ENCODE results near the gene AKR1C2. TPM values are rescaled to one million over a fixed set of nuclear protein-coding genes. Genes with fewer than 3 reads are reported as not detected.

The AKR1C2 gene
- total and polyA plus RNA-seq, 10 of the 15 experiments (the other 5 are each of a cell fraction or from before 2014, with no cell fraction given) = 0.31 to 0.44 (median 0.36) TPM; not detected in 7

- ChIA-PET POLR2A (no interaction called here), RAD21 (ENCODE audit: unreplicated experiment) (no interaction called here), CTCF (interaction anchor here (0.8 kb wide), 1 partner anchor 12 kb away, joined by 3 read pairs; no protein-coding TSS in a partner anchor), SMC1A (ENCODE audit: uncharacterized antibody, unreplicated experiment) (no interaction called here)
- Histone ChIP-seq H3K9ac (ENCODE audit: control insufficient read depth, insufficient read depth, low read length) (no peak overlapping the region), H3K4me1 (ENCODE audit: control insufficient read depth, insufficient read depth, low read length) (no peaks in the 10 kb centered on the region), H3K4me3 (no peak overlapping the region), H2AFZ (ENCODE audit: control insufficient read depth, low read depth, low read length) (no peak overlapping the region), H3K9me3 (replicated peaks; ENCODE audit: control insufficient read depth, insufficient read depth, low read length) (no peaks in the 10 kb centered on the region; the same call in 1 of the 3 replicates), H3K36me3 (ENCODE audit: control insufficient read depth in 2 of 2, insufficient read depth in 2 of 2, low read length in 1 of 2) (no peaks in the 10 kb centered on the region), H4K20me1 (ENCODE audit: control insufficient read depth, insufficient read depth) (no peaks in the 10 kb centered on the region), H3K27me3 (replicated peaks in 1 of 2; ENCODE audit: control insufficient read depth in 2 of 2, insufficient read depth in 2 of 2, low read length in 1 of 2) (no peaks in the 10 kb centered on the region), H3K27ac (ENCODE audit: control insufficient read depth, insufficient read depth) (no peak overlapping the region), H3K4me2 (ENCODE audit: control insufficient read depth, insufficient read depth) (no peak overlapping the region), H3K79me2 (ENCODE audit: control insufficient read depth, insufficient read depth, low read length) (no peaks in the 10 kb centered on the region)
- intact Hi-C loops (cut with micrococcal nuclease; ENCODE audit: unreplicated experiment) (no loop called here), in situ Hi-C loops (cut with MboI) (no loop called here)
- no peak for TF ChIP-seq BCLAF1 (IDR thresholded peaks at IDR 0.05)
- TF ChIP-seq SMAD1 (IDR thresholded peaks at IDR 0.05; ENCODE audit: low read depth, partially characterized antibody) = no peak
- no peak for TF ChIP-seq ATF3 (IDR thresholded peaks at IDR 0.05; ENCODE audit: borderline replicate concordance, extremely low read depth, low read depth, low read length)
- TF ChIP-seq IRF5 (IDR thresholded peaks at IDR 0.05; ENCODE audit: borderline replicate concordance) = no peak
- TF ChIP-seq SRF (IDR thresholded peaks at IDR 0.05; ENCODE audit: low read depth in 2 of 2, low read length in 2 of 2) = no peak
- no peak for ATAC-seq
- no peak for DNase-seq (ENCODE audit: low read depth, low spot score)
- BruUV-seq (replicated peaks) = no TSS peak
- no peak for FAIRE-seq
These were observed 30.9 kb upstream of the AKR1C2 start for GRCh38 chr10:5034588-5034987.

Measured in GM12878 (cell line).